UCSD-AML1 (cell line): ENCODE results near the gene LPIN1.

Experiments used
- DNase-seq: peaks from one replicate; lab custom pipeline; 2025; ENCODE audit not compliant: unreplicated experiment; lab: John Stamatoyannopoulos, UW

LPIN1 gene

DNA sequence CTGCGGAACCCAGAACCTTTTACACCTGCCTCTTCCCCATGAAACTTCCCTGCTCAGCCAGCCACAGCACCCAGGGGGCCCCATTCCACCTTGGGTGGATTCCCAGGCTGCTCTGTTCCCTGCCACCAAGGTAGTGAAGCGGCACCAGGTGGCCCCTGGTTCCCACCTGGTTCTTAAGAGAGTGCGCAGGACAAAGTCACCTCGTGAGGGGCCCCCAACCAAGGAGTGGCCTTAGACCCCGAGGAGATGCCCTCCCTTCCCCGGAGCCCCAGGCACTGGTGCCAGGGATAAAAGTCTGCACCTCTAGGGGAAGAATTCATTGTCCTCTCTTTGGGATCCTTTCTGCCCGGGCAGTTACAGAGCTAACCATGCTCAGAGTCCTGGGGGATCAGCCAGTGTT, 3.1 kb upstream of the LPIN1 start:
- no peak for DNase-seq

- DNase-seq: peak; percentile 86
Observed at GRCh38 chr2:11743846-11744553, 2.4 kb upstream of the LPIN1 start.

DNA sequence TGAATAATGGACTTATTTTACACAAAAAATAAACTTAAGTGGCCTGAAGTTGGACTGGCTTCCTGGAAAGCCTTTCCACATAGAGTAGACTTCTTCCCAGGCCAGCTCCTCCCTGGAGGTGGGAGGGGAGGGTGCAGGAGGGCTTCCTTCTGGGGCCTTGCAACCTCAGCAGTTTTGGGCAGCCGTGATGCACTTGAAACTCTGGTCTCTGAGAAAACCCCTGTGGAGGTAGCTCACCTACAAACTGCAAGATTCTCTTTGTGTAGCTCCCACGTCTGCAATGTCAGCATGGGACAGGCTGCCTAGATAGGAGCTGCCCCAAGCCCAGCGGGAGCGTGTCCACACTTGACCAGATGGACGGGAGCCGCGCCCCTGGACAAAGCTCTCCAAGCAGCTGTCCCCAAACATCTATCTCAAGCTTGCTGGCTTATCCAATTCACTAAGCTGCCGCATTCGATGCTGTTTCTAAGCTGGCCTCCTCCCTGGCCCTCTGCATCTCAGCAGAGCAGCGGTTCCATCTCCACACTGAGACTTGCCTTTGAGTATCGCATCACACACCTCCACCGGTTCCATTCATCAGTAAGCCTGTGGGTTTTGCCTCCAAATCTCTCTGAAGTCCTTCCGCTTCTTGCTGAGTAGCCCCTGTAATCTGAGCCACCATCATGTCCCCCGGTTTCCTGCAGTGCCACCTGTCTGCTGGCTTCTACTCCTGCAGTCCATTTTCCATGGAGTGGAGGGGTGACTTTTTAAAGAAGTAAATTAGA, 1.6 kb upstream of the LPIN1 start:
- peak; percentile 48 for DNase-seq

GRCh38 chr2:11745613-11746375, 638 bp upstream of the LPIN1 start:
- no peak for DNase-seq

DNA sequence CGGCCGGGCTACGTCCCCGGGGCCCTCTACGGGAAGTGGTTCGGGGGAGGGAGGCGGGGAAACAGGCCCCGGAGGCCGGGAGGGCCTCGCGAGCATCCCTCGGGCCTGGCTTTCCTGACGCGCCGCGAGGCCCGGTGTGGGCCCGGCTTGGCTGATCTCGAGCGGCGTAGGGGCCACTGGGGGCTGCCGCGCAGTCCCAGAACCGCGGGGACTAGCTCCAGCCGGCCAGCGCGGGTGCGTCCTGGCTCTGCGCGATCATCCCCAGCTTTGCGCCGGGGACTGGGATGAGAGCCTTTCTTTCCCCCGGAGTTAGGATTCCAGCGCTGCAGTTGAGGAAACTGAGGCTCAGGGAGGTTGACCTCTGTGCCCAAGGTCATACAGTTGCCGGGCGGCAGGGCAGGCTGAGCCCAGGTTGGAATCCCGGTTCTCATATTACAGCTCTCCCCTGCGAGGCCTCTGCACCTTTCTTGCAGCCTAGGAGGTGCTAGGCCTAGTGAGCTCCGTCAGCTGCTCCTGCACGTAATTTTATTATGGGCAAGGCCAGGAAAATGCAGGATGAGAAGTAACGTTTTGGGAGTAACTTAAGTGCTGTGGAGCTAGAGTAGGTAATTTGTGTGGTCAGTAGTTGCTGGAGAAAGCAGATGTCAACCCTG, 501 bp downstream of the LPIN1 start:
- no peak for DNase-seq

GRCh38 chr2:11748018-11748860, 1.8 kb downstream of the LPIN1 start:
- peak; percentile 32 for DNase-seq

GRCh38 chr2:11748861-11749645, 2.6 kb downstream of the LPIN1 start:
- DNase-seq: no peak

GRCh38 chr2:11749646-11750349, 3.4 kb downstream of the LPIN1 start:
- no peak for DNase-seq

- DNase-seq: no peak
Observed at GRCh38 chr2:11750422-11750821, 4.0 kb downstream of the LPIN1 start.

GRCh38 chr2:11750917-11751316, 4.5 kb downstream of the LPIN1 start:
- no peak for DNase-seq

DNA sequence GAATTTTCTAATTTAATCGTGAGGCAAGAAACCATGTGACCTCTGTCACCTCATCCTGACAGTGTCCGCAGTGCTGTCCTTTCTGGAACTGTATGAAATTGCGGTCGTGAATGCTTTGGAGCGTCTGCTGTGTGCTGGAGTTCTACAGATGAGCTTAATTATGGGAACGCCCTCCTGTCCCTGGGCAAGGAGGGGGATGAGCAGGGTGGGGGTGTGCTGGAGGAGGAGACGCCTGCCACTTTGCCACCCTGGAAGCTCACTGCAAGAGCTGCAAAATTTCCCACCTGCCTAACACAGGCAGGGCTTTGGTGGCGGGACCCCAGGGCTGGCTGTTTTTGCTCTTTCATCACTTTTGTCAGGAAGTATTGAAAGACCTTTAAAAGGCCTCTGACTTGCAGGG, 6.5 kb downstream of the LPIN1 start:
- no peak for DNase-seq

DNA sequence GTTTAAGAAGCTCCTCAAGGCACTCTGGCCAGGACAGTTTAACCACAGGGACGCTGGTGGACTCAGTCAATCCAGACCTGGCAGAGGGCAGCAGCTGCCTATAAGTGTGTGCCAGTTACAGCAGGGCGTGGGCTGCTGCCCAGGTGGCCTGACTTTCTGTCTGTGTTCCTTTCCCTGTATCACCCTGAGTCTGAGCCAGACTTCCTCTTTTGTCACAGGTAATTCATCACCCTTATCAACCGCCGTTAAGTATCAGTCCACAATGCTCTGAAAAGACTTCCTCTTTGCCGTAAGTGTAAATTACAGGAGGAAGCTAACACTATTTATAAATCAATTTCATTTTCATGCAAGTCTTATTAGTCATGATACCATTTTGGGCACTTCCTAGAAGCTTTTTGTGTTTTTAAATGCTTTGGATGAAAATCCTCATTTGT, 7.0 kb downstream of the LPIN1 start:
- DNase-seq: peak; percentile 64

- DNase-seq: no peak
Observed at GRCh38 chr2:11753886-11754699, 7.7 kb downstream of the LPIN1 start.

GRCh38 chr2:11754700-11755015, 8.2 kb downstream of the LPIN1 start:
- no peak for DNase-seq

GRCh38 chr2:11757101-11757500, 10.7 kb downstream of the LPIN1 start:
- no peak for DNase-seq

- no peak for DNase-seq
Observed at GRCh38 chr2:11758187-11758586, 11.8 kb downstream of the LPIN1 start.

DNA sequence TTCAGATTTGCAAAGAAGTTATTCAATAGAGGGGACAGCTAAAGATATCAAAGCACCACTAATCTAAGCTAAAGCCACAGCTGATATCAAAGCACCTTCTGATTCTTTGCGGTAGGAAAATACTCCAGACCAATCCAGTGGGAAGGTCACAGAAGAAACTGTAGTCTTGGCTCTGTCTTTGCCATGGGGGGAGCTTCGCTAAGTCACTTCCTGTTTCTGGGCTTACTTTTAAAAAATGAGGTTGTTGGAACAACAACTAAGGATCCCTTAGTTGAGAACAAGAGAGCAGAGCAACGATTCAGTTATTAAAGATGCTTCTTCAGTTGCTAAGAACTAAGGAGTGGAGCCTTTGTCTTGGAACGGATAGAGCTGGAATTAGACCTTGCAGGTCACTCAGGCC, 12.2 kb downstream of the LPIN1 start:
- DNase-seq: no peak
